Measurements from ENCODE around the gene RAVER1. TPM values are rescaled to one million over a fixed set of nuclear protein-coding genes. Genes with fewer than 3 reads are reported as not detected.
"Not testable (repeated sequence)": the region's sequence is repeated elsewhere in the genome, so short reads cannot be mapped to it uniquely, and the experiment has no call there.

RAVER1 gene
- total and polyA plus RNA-seq, 2 donors: 8.5 to 27.0 TPM

- H3K27ac ChIP-seq (ENCODE audit: low read depth): no peak within 1 kb of the TSS
- H3K36me3 ChIP-seq (ENCODE audit: insufficient read depth): no peaks in the 10 kb centered on the region
- H3K4me3 ChIP-seq (ENCODE audit: low read depth, low read length): no peak within 1 kb of the TSS
- 5% methylated on average over 59 of the region's 59 CpGs for WGBS
- no peak for DNase-seq (ENCODE audit: extremely low spot score)
- H3K4me1 ChIP-seq (ENCODE audit: insufficient read depth): peaks cover 4% of the 10 kb centered on the region
Measured at GRCh38 chr19:10286803-10287737, 46.3 kb downstream of the RAVER1 start, which contains the start of gene ICAM4. ICAM4 (plus strand) TSS chr19:10286955; CDS start chr19:10287013, 58 bp downstream.

- no peak overlapping the region for H3K4me3 ChIP-seq (ENCODE audit: low read depth, low read length)
- peaks cover 4% of the 10 kb centered on the region for H3K4me1 ChIP-seq (ENCODE audit: insufficient read depth)
- no peaks in the 10 kb centered on the region for H3K36me3 ChIP-seq (ENCODE audit: insufficient read depth)
- WGBS: 90% methylated on average over 4 of the region's 4 CpGs
- DNase-seq (ENCODE audit: extremely low spot score): no peak
- no peak overlapping the region for H3K27ac ChIP-seq (ENCODE audit: low read depth)
Measured at GRCh38 chr19:10285393-10285792, 47.9 kb downstream of the RAVER1 start.

DNA sequence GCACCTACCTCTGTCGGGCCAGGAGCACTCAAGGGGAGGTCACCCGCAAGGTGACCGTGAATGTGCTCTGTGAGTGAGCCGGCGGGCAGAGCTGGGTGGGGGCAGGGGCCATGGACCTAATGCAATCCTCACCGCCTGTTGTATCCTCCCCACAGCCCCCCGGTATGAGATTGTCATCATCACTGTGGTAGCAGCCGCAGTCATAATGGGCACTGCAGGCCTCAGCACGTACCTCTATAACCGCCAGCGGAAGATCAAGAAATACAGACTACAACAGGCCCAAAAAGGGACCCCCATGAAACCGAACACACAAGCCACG is 48.4 kb downstream of the RAVER1 start:
- DNase-seq (ENCODE audit: extremely low spot score): no peak
- 91% methylated on average over 13 of the region's 13 CpGs for WGBS
- Histone ChIP-seq H3K36me3 (ENCODE audit: insufficient read depth) (no peaks in the 10 kb centered on the region), H3K27ac (ENCODE audit: low read depth) (no peak overlapping the region), H3K4me1 (ENCODE audit: insufficient read depth) (peaks cover 4% of the 10 kb centered on the region), H3K4me3 (ENCODE audit: low read depth, low read length) (no peak overlapping the region)

- Histone ChIP-seq H3K27ac (ENCODE audit: low read depth) (no peak overlapping the region), H3K4me1 (ENCODE audit: insufficient read depth) (peaks cover under 1% of the 10 kb centered on the region), H3K4me3 (ENCODE audit: low read depth, low read length) (no peak overlapping the region), H3K36me3 (ENCODE audit: insufficient read depth) (no peaks in the 10 kb centered on the region)
- no peak for DNase-seq (ENCODE audit: extremely low spot score)
- WGBS: 91% methylated on average over 34 of the region's 34 CpGs
Measured at GRCh38 chr19:10284065-10284959, 49.0 kb downstream of the RAVER1 start.

GRCh38 chr19:10283301-10284064 is 49.8 kb downstream of the RAVER1 start:
- no peak overlapping the region for H3K4me3 ChIP-seq (ENCODE audit: low read depth, low read length)
- 70% methylated on average over 23 of the region's 23 CpGs for WGBS
- DNase-seq (ENCODE audit: extremely low spot score): no peak
- H3K36me3 ChIP-seq (ENCODE audit: insufficient read depth): no peaks in the 10 kb centered on the region
- no peak overlapping the region for H3K27ac ChIP-seq (ENCODE audit: low read depth)
- no peaks in the 10 kb centered on the region for H3K4me1 ChIP-seq (ENCODE audit: insufficient read depth)

GRCh38 chr19:10282043-10282442 is 51.3 kb downstream of the RAVER1 start:
- not testable (repeated sequence) for H3K36me3 ChIP-seq (ENCODE audit: insufficient read depth); DNase-seq (ENCODE audit: extremely low spot score); H3K4me3 ChIP-seq (ENCODE audit: low read depth, low read length); H3K4me1 ChIP-seq (ENCODE audit: insufficient read depth); H3K27ac ChIP-seq (ENCODE audit: low read depth)
- 92% methylated on average over 5 of the region's 5 CpGs for WGBS

- WGBS: 86% methylated on average over 5 of the region's 5 CpGs
- Histone ChIP-seq H3K27ac (ENCODE audit: low read depth) (no peak overlapping the region), H3K4me3 (ENCODE audit: low read depth, low read length) (no peak overlapping the region), H3K4me1 (ENCODE audit: insufficient read depth) (no peaks in the 10 kb centered on the region), H3K36me3 (ENCODE audit: insufficient read depth) (peaks cover 2% of the 10 kb centered on the region)
- no peak for DNase-seq (ENCODE audit: extremely low spot score)
Measured at GRCh38 chr19:10279737-10280442, 53.4 kb downstream of the RAVER1 start.

DNA sequence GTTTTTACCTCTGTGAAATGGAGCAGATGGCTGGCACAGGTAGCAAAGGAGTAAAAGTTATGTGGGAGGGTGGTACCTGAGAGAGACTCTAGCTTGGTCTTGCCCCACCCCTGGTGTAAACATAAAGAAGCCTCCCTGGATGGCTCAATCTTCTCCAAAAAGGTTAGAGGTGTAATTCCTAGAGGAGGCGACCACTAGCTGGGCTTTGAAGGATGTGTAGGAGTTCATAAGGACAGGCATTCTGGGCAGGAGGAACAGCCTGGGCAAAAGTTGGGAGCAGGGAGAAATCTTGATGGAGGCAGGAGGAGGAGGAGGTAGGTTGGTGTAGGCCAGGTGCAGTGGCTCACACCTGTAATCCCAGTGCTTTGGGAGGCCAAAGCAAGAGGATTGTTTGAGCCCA is 54.4 kb downstream of the RAVER1 start:
- Histone ChIP-seq H3K4me3 (ENCODE audit: low read depth, low read length) (no peak overlapping the region), H3K36me3 (ENCODE audit: insufficient read depth) (peaks cover 2% of the 10 kb centered on the region), H3K4me1 (ENCODE audit: insufficient read depth) (no peaks in the 10 kb centered on the region), H3K27ac (ENCODE audit: low read depth) (no peak overlapping the region)
- WGBS: 94% methylated on average over 1 of the region's 1 CpG
- DNase-seq (ENCODE audit: extremely low spot score): no peak

DNA sequence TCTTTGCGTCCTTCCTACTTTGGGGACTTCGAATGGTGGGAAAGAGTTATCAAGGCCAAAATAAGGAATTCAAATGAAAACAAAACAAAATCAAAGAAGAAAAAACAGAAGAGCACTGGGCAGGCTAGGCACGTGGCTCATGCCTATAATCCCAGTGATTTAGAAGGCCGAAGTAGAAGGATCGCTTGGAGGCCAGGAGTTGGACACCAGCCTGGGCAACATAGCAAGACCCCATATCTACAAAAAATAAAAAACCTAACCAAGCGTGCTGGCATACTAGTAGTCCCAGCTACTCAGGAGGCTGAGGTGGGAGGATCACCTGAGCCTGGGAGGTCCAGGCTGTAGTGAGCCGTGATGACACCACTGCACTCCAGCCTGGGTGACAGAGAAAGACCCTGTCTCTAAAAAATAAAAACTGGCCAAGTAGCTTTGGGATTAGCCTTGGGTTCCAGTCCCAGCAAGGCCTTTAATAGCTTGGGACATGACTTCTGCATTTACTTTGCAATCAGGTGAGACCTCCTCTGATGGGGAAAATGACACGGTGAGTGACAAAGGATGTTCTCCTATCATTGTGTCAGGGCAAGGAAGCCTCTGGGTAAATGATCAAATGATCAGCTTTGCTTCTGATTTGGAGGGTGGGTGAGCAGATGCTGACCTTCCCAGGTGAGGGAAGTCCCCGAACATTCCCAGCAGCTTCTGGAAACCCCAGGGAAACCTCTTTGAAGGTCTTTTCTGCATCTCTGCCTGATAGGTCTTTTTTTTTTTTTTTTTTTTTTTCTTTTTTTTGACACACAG is 55.3 kb downstream of the RAVER1 start:
- Histone ChIP-seq H3K36me3 (ENCODE audit: insufficient read depth) (peaks cover 2% of the 10 kb centered on the region), H3K4me3 (ENCODE audit: low read depth, low read length) (no peak overlapping the region), H3K27ac (ENCODE audit: low read depth) (no peak overlapping the region), H3K4me1 (ENCODE audit: insufficient read depth) (no peaks in the 10 kb centered on the region)
- 89% methylated on average over 9 of the region's 9 CpGs for WGBS
- DNase-seq (ENCODE audit: extremely low spot score): no peak

- WGBS: 87% methylated on average over 10 of the region's 10 CpGs
Measured at GRCh38 chr19:10274589-10274988, 58.7 kb downstream of the RAVER1 start.

DNA sequence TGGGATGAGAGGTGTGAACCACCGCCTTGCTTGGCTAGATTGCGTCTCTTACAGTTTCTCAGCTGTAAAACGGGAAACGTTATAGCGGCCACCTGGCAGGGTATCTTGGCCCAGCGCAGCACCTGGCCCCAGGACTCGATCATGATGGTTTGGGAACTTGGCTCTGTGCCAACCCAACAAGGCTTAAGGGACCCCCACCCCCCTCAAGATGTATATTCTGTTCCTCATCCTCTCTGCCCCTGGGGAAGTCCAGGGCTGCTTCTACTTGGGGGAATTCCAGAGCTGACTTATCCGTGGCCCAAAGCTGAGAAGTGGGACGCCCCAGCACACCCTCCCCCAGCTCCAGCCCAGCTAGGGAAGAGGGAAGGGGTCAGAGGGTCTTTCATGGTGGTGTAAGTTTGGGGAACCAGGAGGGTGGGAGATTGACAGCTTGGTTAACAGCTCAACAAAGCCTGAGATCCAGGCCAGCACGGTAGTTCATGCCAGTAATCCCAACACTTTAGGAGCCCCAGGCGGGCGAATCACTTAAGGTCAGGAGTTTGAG is 61.7 kb downstream of the RAVER1 start:
- DNase-seq (ENCODE audit: extremely low spot score): no peak
- WGBS: 31% methylated on average over 12 of the region's 12 CpGs
- Histone ChIP-seq H3K4me3 (ENCODE audit: low read depth, low read length) (peak overlapping the region; percentile 36), H3K27ac (ENCODE audit: low read depth) (peak overlapping the region; percentile 63), H3K36me3 (ENCODE audit: insufficient read depth) (peaks cover 2% of the 10 kb centered on the region), H3K4me1 (ENCODE audit: insufficient read depth) (no peaks in the 10 kb centered on the region)

More at GRCh38 chr19:10274589-10274988, 58.7 kb downstream of the RAVER1 start:
- no peak overlapping the region for H3K4me3 ChIP-seq (ENCODE audit: low read depth, low read length)
- no peaks in the 10 kb centered on the region for H3K4me1 ChIP-seq (ENCODE audit: insufficient read depth)
- DNase-seq (ENCODE audit: extremely low spot score): no peak
- peaks cover 2% of the 10 kb centered on the region for H3K36me3 ChIP-seq (ENCODE audit: insufficient read depth)
- H3K27ac ChIP-seq (ENCODE audit: low read depth): no peak overlapping the region
